Ureter (tissue), 1 donor: ENCODE measurements around the gene ORM1. TPM values are rescaled to one million over a fixed set of nuclear protein-coding genes. Genes with fewer than 3 reads are reported as not detected.
"Not testable (repeated sequence)": the region's sequence is repeated elsewhere in the genome, so short reads cannot be mapped to it uniquely, and the experiment has no call there.

ENCODE experiments used
- DNase-seq: peaks from one replicate; pipeline ENCODE4 v3.0.0-alpha.2; 2020; ENCODE audit warnings: low spot score
- total RNA-seq: library from RNA; stranded (reverse); gene quantifications from one replicate; pipeline ENCODE4 v1.2.4, GENCODE V29; 2023
- donor health status: DM: yes; HTN: yes; CAD: no.

Gene ORM1
- total RNA-seq, 1 donor from 2014 or later: 3.3 TPM

DNA sequence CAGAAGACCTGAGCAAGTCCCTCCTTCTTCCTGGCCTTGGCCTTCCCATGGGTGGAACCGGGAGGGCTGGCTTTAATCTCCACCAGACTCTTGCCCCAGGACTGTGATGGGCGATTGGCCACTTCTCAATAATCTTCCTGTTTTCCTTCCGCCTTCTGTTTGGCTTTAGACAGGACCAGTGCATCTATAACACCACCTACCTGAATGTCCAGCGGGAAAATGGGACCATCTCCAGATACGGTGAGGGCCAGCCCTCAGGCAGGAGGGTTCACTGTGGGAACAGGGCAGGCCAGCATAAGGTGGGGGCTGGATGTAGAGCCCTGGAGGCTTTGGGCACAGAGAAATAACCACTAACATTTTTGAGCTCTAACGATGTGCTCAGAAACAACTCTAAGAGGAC lies 951 bp downstream of the ORM1 start:
- not testable (repeated sequence) for DNase-seq

- DNase-seq: no peak
Observed at GRCh38 chr9:114324492-114324891, 1.6 kb downstream of the ORM1 start.

GRCh38 chr9:114324965-114325364 lies 2.1 kb downstream of the ORM1 start:
- DNase-seq: not testable (repeated sequence)

- DNase-seq: not testable (repeated sequence)
Observed at GRCh38 chr9:114325684-114326254, 2.9 kb downstream of the ORM1 start.

- DNase-seq: no peak
Observed at GRCh38 chr9:114327749-114328148, 4.9 kb downstream of the ORM1 start.

DNA sequence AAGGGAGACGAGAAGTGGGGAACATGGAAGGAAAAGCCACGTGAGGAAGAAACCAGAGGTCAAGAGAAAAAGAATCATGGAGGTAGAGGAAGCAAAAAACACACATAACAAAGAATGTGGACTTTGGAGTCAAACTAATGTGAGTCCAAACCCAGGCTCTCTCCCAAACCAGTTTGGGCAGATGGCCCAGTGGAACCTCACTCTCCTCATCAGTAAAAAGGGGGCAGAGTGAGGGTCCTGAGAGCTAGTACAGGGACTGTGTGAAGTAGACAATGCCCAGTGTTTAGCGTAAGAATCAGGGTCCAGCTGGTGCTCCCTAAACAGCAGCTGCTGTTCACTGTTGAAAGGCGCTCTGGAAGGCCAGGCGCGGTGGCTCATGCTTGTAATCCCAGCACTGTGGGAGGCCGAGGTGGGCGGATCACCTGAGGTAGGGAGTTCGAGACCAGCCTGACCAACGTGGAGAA lies 5.5 kb downstream of the ORM1 start:
- DNase-seq: not testable (repeated sequence)

- not testable (repeated sequence) for DNase-seq
Observed at GRCh38 chr9:114328937-114329624, 6.2 kb downstream of the ORM1 start.

DNA sequence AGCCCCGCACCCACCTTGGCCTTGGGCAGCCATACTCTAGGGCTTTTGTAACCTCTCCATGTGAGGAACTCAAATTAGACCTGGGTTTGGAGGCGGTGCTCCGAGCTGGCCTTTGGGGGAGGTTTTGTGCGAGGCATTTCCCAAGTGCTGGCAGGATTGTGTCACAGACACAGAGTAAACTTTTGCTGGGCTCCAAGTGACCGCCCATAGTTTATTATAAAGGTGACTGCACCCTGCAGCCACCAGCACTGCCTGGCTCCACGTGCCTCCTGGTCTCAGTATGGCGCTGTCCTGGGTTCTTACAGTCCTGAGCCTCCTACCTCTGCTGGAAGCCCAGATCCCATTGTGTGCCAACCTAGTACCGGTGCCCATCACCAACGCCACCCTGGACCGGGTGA lies 6.7 kb downstream of the ORM1 start, which contains the start of gene ORM2:
Gene ORM2, plus strand, starts transcription at position 245 of the 398 bp plus-strand sequence. Its CDS starts 36 bp downstream, at position 281.
- not testable (repeated sequence) for DNase-seq

- DNase-seq: no peak
Observed at GRCh38 chr9:114330636-114331035, 7.7 kb downstream of the ORM1 start.

GRCh38 chr9:114331229-114332195 lies 8.6 kb downstream of the ORM1 start:
- DNase-seq: not testable (repeated sequence)

DNA sequence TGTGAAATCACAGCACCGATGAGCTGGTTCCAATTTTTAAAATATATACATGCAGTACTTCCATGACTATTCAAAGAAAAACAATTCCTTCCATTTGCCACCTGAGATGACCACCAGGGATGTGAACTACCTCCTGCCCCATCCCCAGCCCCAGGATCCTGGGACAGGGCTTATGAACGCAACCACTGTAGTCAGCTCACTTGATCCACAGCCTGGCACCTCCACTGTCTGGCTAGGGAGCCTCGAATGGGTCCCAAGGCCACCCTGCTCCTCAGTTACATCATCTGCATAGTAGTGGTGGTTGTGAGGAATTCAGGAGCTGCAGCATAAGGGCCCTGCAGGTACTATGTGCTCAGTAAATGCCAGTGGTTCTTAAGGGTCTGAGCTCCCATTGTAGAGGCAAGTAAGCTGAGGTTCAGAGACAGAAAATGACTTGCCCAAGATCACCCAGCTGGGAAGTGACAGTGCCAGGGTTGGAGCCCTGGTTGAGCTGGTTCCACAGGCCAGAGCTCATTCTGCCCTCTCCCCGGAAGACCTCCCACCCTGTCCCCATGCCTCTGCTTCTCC lies 9.7 kb downstream of the ORM1 start:
- DNase-seq: not testable (repeated sequence)

- DNase-seq: not testable (repeated sequence)
Observed at GRCh38 chr9:114333718-114334117, 10.8 kb downstream of the ORM1 start.

DNA sequence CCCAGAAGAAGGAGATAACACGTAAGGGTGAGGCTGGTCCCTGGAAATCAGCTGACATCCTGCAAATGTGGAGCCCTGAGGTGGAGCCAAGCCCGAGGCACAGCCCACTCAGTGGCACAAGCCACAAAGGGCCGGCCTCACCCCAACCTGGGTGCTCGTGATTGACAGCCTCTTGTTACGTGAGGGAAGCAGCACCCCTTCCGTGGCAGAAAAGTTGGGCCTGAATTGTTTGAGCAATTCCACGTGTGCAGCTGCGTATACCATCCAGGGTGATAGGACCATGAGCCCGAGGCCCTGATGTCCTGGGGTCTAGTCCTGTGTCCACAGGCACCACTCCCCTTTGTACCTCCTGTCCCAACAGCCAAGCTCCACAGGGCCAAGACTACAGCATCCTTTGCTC lies 11.6 kb downstream of the ORM1 start:
- DNase-seq: no peak

- DNase-seq: no peak
Observed at GRCh38 chr9:114335745-114336144, 12.8 kb downstream of the ORM1 start.

DNA sequence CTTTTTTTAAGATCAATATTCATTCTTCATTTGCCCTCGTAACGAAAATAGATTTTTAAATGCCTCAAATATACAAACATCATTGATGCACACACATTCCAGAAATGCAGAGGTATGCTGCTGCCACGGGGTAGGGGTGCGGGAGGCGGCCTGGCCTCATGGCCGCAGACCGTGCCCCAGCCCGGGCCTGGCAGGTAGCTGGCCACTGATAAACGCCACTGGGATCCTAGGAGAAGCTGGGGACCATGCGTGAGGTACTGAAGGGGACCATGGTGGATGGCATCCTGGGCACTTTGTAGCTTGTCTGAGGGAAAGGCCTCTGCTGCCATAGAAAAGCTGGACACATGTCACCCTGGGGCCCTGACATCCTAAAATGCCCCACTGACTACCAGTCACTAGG lies 13.3 kb downstream of the ORM1 start:
- DNase-seq: no peak

- no peak for DNase-seq
Observed at GRCh38 chr9:114336699-114337395, 13.9 kb downstream of the ORM1 start.

DNA sequence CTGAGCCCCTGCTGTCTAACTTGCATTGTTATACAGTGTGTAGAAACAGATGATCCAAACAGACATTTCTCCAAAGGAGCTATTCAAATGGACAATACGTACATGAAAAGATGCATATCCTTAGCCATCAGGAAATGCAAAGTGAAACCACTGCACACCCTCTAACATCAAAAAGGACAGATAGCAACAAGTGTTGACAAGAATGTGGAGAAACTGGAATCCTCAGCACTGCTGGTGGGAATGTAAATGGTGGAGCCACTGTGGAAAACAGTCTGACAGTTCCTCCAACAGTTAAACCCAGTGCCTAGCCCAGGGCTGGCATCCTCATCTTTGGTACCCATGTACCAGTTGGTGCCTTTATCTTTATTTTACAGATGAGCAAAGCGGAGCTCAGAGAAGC lies 15.3 kb downstream of the ORM1 start:
- DNase-seq: no peak

GRCh38 chr9:114339130-114339908 lies 16.4 kb downstream of the ORM1 start:
- no peak for DNase-seq

DNA sequence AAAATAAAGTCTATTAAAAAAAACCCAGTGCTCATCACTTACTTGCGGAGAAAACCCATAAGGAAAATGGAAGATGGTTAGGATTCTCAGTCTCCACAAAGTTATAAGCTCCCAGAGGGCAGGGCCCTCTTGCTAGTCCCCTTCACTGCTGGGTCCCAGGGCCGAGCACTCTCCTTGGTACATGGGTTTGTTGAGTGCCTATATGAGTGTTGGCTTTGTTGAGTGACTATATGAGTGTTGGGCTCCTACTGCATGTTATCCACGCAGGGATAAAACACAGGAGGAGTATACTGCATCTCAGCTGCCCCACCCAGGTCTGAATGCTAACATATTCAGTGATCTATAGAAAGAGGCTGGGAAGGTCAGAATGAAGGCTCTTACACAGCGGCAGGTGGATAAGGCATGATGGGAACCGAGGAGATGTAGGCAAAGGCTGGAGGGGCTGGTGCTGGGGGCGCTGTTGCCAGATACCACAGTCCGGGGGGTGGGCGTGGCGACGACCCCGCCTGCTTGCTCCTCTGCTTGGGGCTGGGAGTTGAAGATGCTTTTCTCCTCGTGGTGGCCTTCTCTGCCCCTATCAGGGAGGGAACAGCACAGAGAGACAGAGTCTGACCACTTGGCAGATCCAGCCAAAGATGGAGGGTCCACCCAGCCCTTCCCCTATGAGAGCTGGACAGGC lies 18.4 kb downstream of the ORM1 start:
- no peak for DNase-seq

GRCh38 chr9:114341991-114342390 lies 19.1 kb downstream of the ORM1 start:
- no peak for DNase-seq
